Duodenal mucosa (tissue), 2 donors: Measurements from ENCODE around the gene DLG2.
"Not testable (repeated sequence)": the region's sequence is repeated elsewhere in the genome, so short reads cannot be mapped to it uniquely, and the experiment has no call there.

Experiments used
- H3K27ac ChIP-seq: one replicate; pipeline ENCODE4 v1.7.0; 2013; ENCODE audit warnings: low read depth, low read length
- H3K27me3 ChIP-seq, 2 donors: one replicate each; pipeline ENCODE4 v1.7.0; 2013; ENCODE audit warnings: low read length in 2 of 2, control low read depth in 1 of 2; ENCODE audit not compliant: insufficient read depth in 2 of 2, control insufficient read depth in 1 of 2
- H3K36me3 ChIP-seq, 2 donors: one replicate each; pipeline ENCODE4 v1.7.0; 2013; ENCODE audit warnings: low read length in 2 of 2, control low read depth in 1 of 2; ENCODE audit not compliant: insufficient read depth in 2 of 2, control insufficient read depth in 1 of 2
- H3K4me1 ChIP-seq, 2 donors: one replicate each; pipeline ENCODE4 v1.7.0; 2013; ENCODE audit warnings: low read length in 2 of 2, control low read depth in 1 of 2; ENCODE audit not compliant: insufficient read depth in 2 of 2, control insufficient read depth in 1 of 2
- H3K4me3 ChIP-seq, 2 donors: one replicate each; pipeline ENCODE4 v1.7.0; 2013; ENCODE audit warnings: low read length in 2 of 2, low read depth in 1 of 2
- H3K9ac ChIP-seq, 2 donors: one replicate each; pipeline ENCODE4 v1.7.0; 2013; ENCODE audit warnings: low read length in 2 of 2, low read depth in 1 of 2
- H3K9me3 ChIP-seq, 2 donors: one replicate each; pipeline ENCODE4 v1.7.0; 2013; ENCODE audit warnings: low read length in 2 of 2, control low read depth in 1 of 2; ENCODE audit not compliant: control insufficient read depth in 1 of 2

The DLG2 gene

GRCh38 chr11:84806354-84806753, 820.8 kb downstream of the DLG2 start:
- Histone ChIP-seq H3K27me3 (no peaks in the 10 kb centered on the region), H3K36me3 (no peaks in the 10 kb centered on the region), H3K9me3 (peaks cover 0 to 8% of the 10 kb centered on the region in 2 donors), H3K27ac (no peak overlapping the region), H3K9ac (no peak overlapping the region), H3K4me1 (no peaks in the 10 kb centered on the region), H3K4me3 (no peak overlapping the region)

GRCh38 chr11:84804041-84804440, 823.1 kb downstream of the DLG2 start:
- Histone ChIP-seq H3K27me3 (no peaks in the 10 kb centered on the region), H3K9ac (no peak overlapping the region), H3K27ac (no peak overlapping the region), H3K9me3 (peaks cover 0 to 8% of the 10 kb centered on the region in 2 donors), H3K4me3 (no peak overlapping the region), H3K36me3 (no peaks in the 10 kb centered on the region), H3K4me1 (no peaks in the 10 kb centered on the region)

- H3K27me3 ChIP-seq: no peaks in the 10 kb centered on the region
- no peaks in the 10 kb centered on the region for H3K36me3 ChIP-seq
- no peak overlapping the region for H3K9ac ChIP-seq
- H3K4me1 ChIP-seq: no peaks in the 10 kb centered on the region
- peaks cover 0 to under 1% of the 10 kb centered on the region in 2 donors for H3K9me3 ChIP-seq
- no peak overlapping the region for H3K27ac ChIP-seq
- H3K4me3 ChIP-seq: no peak overlapping the region
These were observed 826.3 kb downstream of the DLG2 start for GRCh38 chr11:84800755-84801346.

- Histone ChIP-seq H3K27ac (no peak overlapping the region), H3K4me1 (no peaks in the 10 kb centered on the region), H3K4me3 (no peak overlapping the region), H3K27me3 (no peaks in the 10 kb centered on the region), H3K36me3 (no peaks in the 10 kb centered on the region), H3K9me3 (no peaks in the 10 kb centered on the region), H3K9ac (no peak overlapping the region)
These were observed 828.0 kb downstream of the DLG2 start for GRCh38 chr11:84799112-84799511.

GRCh38 chr11:84795698-84796097, 831.4 kb downstream of the DLG2 start:
- Histone ChIP-seq H3K9me3 (no peaks in the 10 kb centered on the region), H3K9ac (no peak overlapping the region), H3K4me3 (no peak overlapping the region), H3K27me3 (no peaks in the 10 kb centered on the region), H3K36me3 (no peaks in the 10 kb centered on the region), H3K4me1 (no peaks in the 10 kb centered on the region), H3K27ac (no peak overlapping the region)

GRCh38 chr11:84794663-84795443, 832.3 kb downstream of the DLG2 start:
- no peaks in the 10 kb centered on the region for H3K27me3 ChIP-seq
- H3K36me3 ChIP-seq: no peaks in the 10 kb centered on the region
- no peak overlapping the region for H3K27ac ChIP-seq
- H3K9ac ChIP-seq: no peak overlapping the region
- H3K4me1 ChIP-seq: no peaks in the 10 kb centered on the region
- no peaks in the 10 kb centered on the region for H3K9me3 ChIP-seq
- H3K4me3 ChIP-seq: no peak overlapping the region

GRCh38 chr11:84793318-84793717, 833.8 kb downstream of the DLG2 start:
- Histone ChIP-seq H3K27ac (no peak overlapping the region), H3K4me1 (no peaks in the 10 kb centered on the region), H3K9ac (no peak overlapping the region), H3K4me3 (no peak overlapping the region), H3K36me3 (no peaks in the 10 kb centered on the region), H3K9me3 (no peaks in the 10 kb centered on the region), H3K27me3 (no peaks in the 10 kb centered on the region)

GRCh38 chr11:84790849-84791427, 836.2 kb downstream of the DLG2 start:
- H3K9me3 ChIP-seq: no peaks in the 10 kb centered on the region
- no peak overlapping the region for H3K4me3 ChIP-seq
- no peaks in the 10 kb centered on the region for H3K36me3 ChIP-seq
- H3K9ac ChIP-seq: no peak overlapping the region
- H3K27ac ChIP-seq: no peak overlapping the region
- H3K4me1 ChIP-seq: no peaks in the 10 kb centered on the region
- no peaks in the 10 kb centered on the region for H3K27me3 ChIP-seq

- no peaks in the 10 kb centered on the region for H3K36me3 ChIP-seq
- no peaks in the 10 kb centered on the region for H3K9me3 ChIP-seq
- no peaks in the 10 kb centered on the region for H3K4me1 ChIP-seq
- no peaks in the 10 kb centered on the region for H3K27me3 ChIP-seq
- H3K9ac ChIP-seq: no peak overlapping the region
- H3K27ac ChIP-seq: no peak overlapping the region
- H3K4me3 ChIP-seq: no peak overlapping the region
These were observed 838.9 kb downstream of the DLG2 start for GRCh38 chr11:84788220-84788619.

- H3K9me3 ChIP-seq, H3K27me3 ChIP-seq, H3K4me1 ChIP-seq, H3K27ac ChIP-seq, H3K4me3 ChIP-seq, H3K9ac ChIP-seq, H3K36me3 ChIP-seq: not testable (repeated sequence)
These were observed 843.0 kb downstream of the DLG2 start for GRCh38 chr11:84784158-84784557.
